SK-N-MC (cell line): Measurements from ENCODE around the gene PICK1.

Experiments used
- EZH2 ChIP-seq: fragments of 200-600 bp; sonication (generic); IDR thresholded peaks from one replicate; pipeline ENCODE4 v1.6.1; 2017; ENCODE audit warnings: antibody characterized with exemption
- POLR2AphosphoS5 ChIP-seq: IDR thresholded peaks from 2 replicates; pipeline ENCODE4 v1.6.1; 2012; ENCODE audit warnings: mild to moderate bottlenecking, low read depth, low read length, borderline replicate concordance

DNA sequence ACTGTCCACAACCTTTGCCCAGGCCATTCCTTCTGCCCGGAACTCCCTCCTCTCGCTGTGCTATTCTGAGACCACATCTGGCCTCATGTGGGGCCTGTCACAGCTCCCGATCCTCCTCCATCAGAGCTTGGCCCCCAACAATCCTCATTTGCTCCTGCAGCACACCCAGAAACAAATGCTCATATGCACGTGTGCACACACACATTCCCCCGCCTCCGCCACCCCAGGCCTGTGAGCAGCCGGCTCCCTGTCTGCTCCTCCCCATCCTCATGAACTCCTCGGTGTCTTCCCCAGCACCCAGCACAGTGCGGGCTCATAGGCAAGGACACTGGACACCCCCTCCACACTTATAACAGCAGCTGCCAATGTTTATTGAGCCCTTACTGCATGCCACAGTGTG is 29.7 kb upstream of the PICK1 start:
- no peak for TF ChIP-seq POLR2AphosphoS5
- TF ChIP-seq EZH2 = no peak
